HepG2 (cell line): ENCODE results near the gene AP5Z1. TPM values are rescaled to one million over a fixed set of nuclear protein-coding genes. Genes with fewer than 3 reads are reported as not detected.

ENCODE experiments used
- ATAC-seq: fragments of 200-7000 bp; cut with Tn5 transposase; 3 replicates; pipeline ENCODE4 v1.9.1; 2020; ENCODE audit warnings: mild to moderate bottlenecking, moderate library complexity
- BruUV-seq: library from RNA; stranded (reverse); fragments of 400-500 nt; replicated peaks from 2 replicates; lab custom pipeline; 2021; lab: Mats Ljungman, UMichigan
- CTCF ChIA-PET: fragments of 300-600 bp; formaldehyde crosslinking; extraction: SDS; loops from one replicate; lab custom pipeline; 2021; ENCODE audit warnings: low total read pairs, inconsistent platforms, low intra/inter-chr PET ratio; lab: Yijun Ruan, JAX
- POLR2A ChIA-PET: fragments of 350-600 bp; sonication (Branson Sonifier 250); formaldehyde crosslinking; loops from one replicate; lab custom pipeline; 2020; ENCODE audit warnings: antibody characterized with exemption, inconsistent platforms; lab: Yijun Ruan, JAX
- DNase-seq: peaks from one replicate; pipeline ENCODE4 v3.0.0-alpha.2; 2015; ENCODE audit warnings: low spot score
- FAIRE-seq: peaks from 3 replicates; lab custom pipeline; 2011; peaks lifted over from hg19 to GRCh38; lab: Jason Lieb, UNC
- H2AFZ ChIP-seq: one replicate; pipeline ENCODE4 v1.6.1; 2011; ENCODE audit warnings: low read length, inconsistent platforms
- H3K27ac ChIP-seq: fragments of 300-600 bp; 3 replicates; pipeline ENCODE4 v1.8.0; 2011; ENCODE audit warnings: mixed run types, mild to moderate bottlenecking, mixed read lengths, low read length, inconsistent platforms; ENCODE audit not compliant: insufficient read depth; ENCODE audit errors: extremely low read length
- H3K27me3 ChIP-seq, 2 experiments: fragments of 200-600 bp in 1 of 2; 2 replicates in 1 of 2; 3 replicates in 1 of 2; pipeline versions ENCODE4 v1.6.0 to v1.8.0; 2011; ENCODE audit warnings: low read length in 2 of 2, mild to moderate bottlenecking in 2 of 2, moderate library complexity in 2 of 2, inconsistent platforms in 1 of 2; ENCODE audit not compliant: insufficient read depth in 2 of 2, control insufficient read depth in 1 of 2
- H3K36me3 ChIP-seq, 2 experiments: fragments of 200-600 bp in 1 of 2; replicated peaks in 1 of 2; 2 replicates in 1 of 2; 3 replicates in 1 of 2; pipeline versions ENCODE4 v1.5.1 to v1.8.0; 2011; ENCODE audit warnings: low read length in 2 of 2, inconsistent platforms in 1 of 2; ENCODE audit not compliant: insufficient read depth in 2 of 2, control insufficient read depth in 1 of 2
- H3K4me1 ChIP-seq: 2 replicates; pipeline ENCODE4 v1.5.1; 2012; ENCODE audit warnings: low read length, inconsistent platforms; ENCODE audit not compliant: insufficient read depth
- H3K4me2 ChIP-seq: 2 replicates; pipeline ENCODE4 v1.6.0; 2011; ENCODE audit warnings: low read depth, low read length, inconsistent platforms
- H3K4me3 ChIP-seq, 3 experiments: fragments of 200-600 bp in 1 of 3; sonication (generic), shearing (Covaris generic) in 1 of 3; replicated peaks in 1 of 3; 2 replicates each; pipeline ENCODE4 v1.5.1; 2011 to 2016; ENCODE audit warnings: low read length in 3 of 3, inconsistent platforms in 2 of 3, low read depth in 2 of 3, mild to moderate bottlenecking in 2 of 3, control low read depth in 1 of 3, mixed read lengths in 1 of 3; ENCODE audit not compliant: insufficient read depth in 1 of 3
- H3K79me2 ChIP-seq: one replicate; pipeline ENCODE4 v1.6.1; 2011; ENCODE audit warnings: low read length, inconsistent platforms; ENCODE audit not compliant: insufficient read depth
- H3K9ac ChIP-seq: 2 replicates; pipeline ENCODE4 v1.6.0; 2011; ENCODE audit warnings: mild to moderate bottlenecking, low read depth, low read length, inconsistent platforms; ENCODE audit not compliant: insufficient read depth
- H3K9me3 ChIP-seq: 2 replicates; pipeline ENCODE4 v1.5.1; 2012; ENCODE audit warnings: mild to moderate bottlenecking, low read length
- H4K20me1 ChIP-seq: 2 replicates; pipeline ENCODE4 v1.6.0; 2011; ENCODE audit warnings: inconsistent platforms, mild to moderate bottlenecking, low read length, moderate library complexity; ENCODE audit not compliant: insufficient read depth
- ELF3 ChIP-seq: IDR thresholded peaks from 2 replicates; pipeline ENCODE4 v1.6.1; 2016; ENCODE audit warnings: missing genetic modification reagents, missing compliant biosample characterization
- JDP2 ChIP-seq: sonication (generic); formaldehyde crosslinking; IDR thresholded peaks from 2 replicates; pipeline ENCODE4 v1.8.1; 2022; ENCODE audit warnings: missing genetic modification reagents, borderline replicate concordance
- MEF2D ChIP-seq: sonication (generic); formaldehyde crosslinking; IDR thresholded peaks from 2 replicates; pipeline ENCODE4 v1.5.1; 2020; ENCODE audit warnings: mild to moderate bottlenecking, missing genetic modification reagents
- ONECUT2 ChIP-seq: sonication (generic); formaldehyde crosslinking; IDR thresholded peaks from 2 replicates; pipeline ENCODE4 v1.4.0; 2020; ENCODE audit warnings: missing genetic modification reagents
- ZBTB7B ChIP-seq: sonication (generic); formaldehyde crosslinking; IDR thresholded peaks from 2 replicates; pipeline ENCODE4 v1.4.0; 2020; ENCODE audit warnings: missing genetic modification reagents
- ZNF546 ChIP-seq: sonication (generic); formaldehyde crosslinking; conservative IDR thresholded peaks from 2 replicates; pipeline ENCODE4 v1.8.1; 2023; ENCODE audit warnings: mild to moderate bottlenecking, missing genetic modification reagents
- ZNF619 ChIP-seq: sonication (generic); formaldehyde crosslinking; IDR thresholded peaks from 2 replicates; pipeline ENCODE4 v1.4.0; 2020; ENCODE audit warnings: mild to moderate bottlenecking, missing genetic modification reagents
- ZNF709 ChIP-seq: sonication (generic); formaldehyde crosslinking; IDR thresholded peaks from 2 replicates; pipeline ENCODE4 v1.5.0; 2020; ENCODE audit warnings: mild to moderate bottlenecking, missing genetic modification reagents
- ZNF772 ChIP-seq: sonication (generic); formaldehyde crosslinking; IDR thresholded peaks from 2 replicates; pipeline ENCODE4 v1.5.0; 2020; ENCODE audit warnings: mild to moderate bottlenecking, missing genetic modification reagents
- ZSCAN30 ChIP-seq: sonication (generic); formaldehyde crosslinking; IDR thresholded peaks from 2 replicates; pipeline ENCODE4 v1.5.0; 2020; ENCODE audit warnings: mild to moderate bottlenecking, missing genetic modification reagents
- WGBS: methylation state at CpG from one replicate; pipeline ENCODE4 v1.1.6; 2017; ENCODE audit warnings: low lambda C conversion rate; 5-methylcytosine and 5-hydroxymethylcytosine counted together
- in situ Hi-C: cut with HindIII; loops from 2 replicates; pipeline ENCODE4 v1.10.0; 2017; ENCODE audit warnings: low pct_unique_long_range_greater_than_20kb; ENCODE audit not compliant: extremely low pct_ligation_motif_present
- intact Hi-C: fragments of 100-400 bp; cut with micrococcal nuclease; formaldehyde crosslinking; loops from one replicate; pipeline ENCODE4 v1.10.0; 2022; ENCODE audit not compliant: unreplicated experiment
- polyA plus RNA-seq, 8 experiments: library from polyadenylated mRNA; depleted of rRNA in 3 of 8; stranded (reverse) in 7 of 8; unstranded in 1 of 8; fragments of >200 nt; fragmentation: Illumina TruSeq in 4 of 8; extraction: Trizol in 4 of 8; gene quantifications; 2 replicates each; pipeline versions ENCODE4 v1.2.1 to v1.2.3, GENCODE V29; 2011 to 2016; ENCODE audit warnings: low read depth in 4 of 8, missing spikeins in 1 of 8, mixed read lengths in 1 of 8; ENCODE audit not compliant: insufficient read depth in 1 of 8
- total RNA-seq, 5 experiments: library from RNA; depleted of rRNA; stranded (reverse); fragments of >200 nt; fragmentation: Illumina TruSeq; extraction: Trizol; gene quantifications; 2 replicates each; pipeline ENCODE4 v1.2.3, GENCODE V29; 2016; ENCODE audit warnings: low read depth in 1 of 5
- TF ChIP-seq, protein P1 (sequence below): sonication (generic); formaldehyde crosslinking; IDR thresholded peaks from 2 replicates; pipeline ENCODE4 v1.5.1; 2020; ENCODE audit warnings: missing genetic modification reagents, mild to moderate bottlenecking, borderline replicate concordance

The AP5Z1 gene
- total and polyA plus RNA-seq, 2 of the 13 experiments (the other 11 are each of a cell fraction or from before 2014, with no cell fraction given): 9.3 to 15.1 TPM

DNA sequence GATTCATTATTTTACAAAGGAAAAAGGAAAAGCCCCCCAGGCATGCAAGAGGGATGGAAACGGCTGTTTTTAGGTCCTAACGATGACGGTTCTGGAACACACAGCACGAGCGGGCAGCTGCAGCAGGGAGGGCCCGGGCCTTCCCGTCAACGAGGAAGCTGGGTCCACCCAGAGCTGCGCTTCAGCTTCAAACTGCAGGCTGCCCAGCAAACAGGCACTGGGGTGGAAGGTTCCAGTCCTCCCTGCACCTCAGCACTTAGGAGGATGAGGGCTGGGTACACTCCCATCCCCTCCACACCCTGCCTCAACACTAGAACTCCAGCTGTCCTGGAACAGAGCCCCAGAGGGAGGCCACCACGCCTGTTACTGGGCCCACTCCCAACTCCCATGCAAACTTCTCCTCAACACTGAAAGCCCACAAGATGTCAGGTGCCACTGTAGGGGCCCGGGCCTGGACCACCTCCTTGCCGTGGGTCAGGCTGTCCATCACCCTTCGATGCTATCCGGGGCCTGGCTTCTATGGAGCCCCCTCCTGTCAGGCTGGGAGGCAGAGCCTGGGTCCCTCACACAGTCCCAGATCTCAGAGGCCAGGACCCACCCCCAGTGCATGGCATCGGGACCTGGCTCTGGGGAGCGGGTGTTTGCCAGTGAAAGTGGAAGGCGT lies 53.4 kb downstream of the AP5Z1 start:
- Histone ChIP-seq H3K9ac (no peak overlapping the region), H3K4me3 (no peak overlapping the region), H2AFZ (no peak overlapping the region), H3K27me3 (peaks cover 0 to 28% of the 10 kb centered on the region in 2 experiments; a peak in 4 of 5 replicates), H3K4me2 (no peak overlapping the region), H3K36me3 (no peaks in the 10 kb centered on the region), H3K79me2 (no peaks in the 10 kb centered on the region), H3K4me1 (no peaks in the 10 kb centered on the region), H3K9me3 (no peaks in the 10 kb centered on the region), H4K20me1 (no peaks in the 10 kb centered on the region), H3K27ac (no peak overlapping the region)
- intact Hi-C loops (no loop called here), in situ Hi-C loops (no loop called here)
- BruUV-seq: no TSS peak
- TF ChIP-seq, protein P1, sequence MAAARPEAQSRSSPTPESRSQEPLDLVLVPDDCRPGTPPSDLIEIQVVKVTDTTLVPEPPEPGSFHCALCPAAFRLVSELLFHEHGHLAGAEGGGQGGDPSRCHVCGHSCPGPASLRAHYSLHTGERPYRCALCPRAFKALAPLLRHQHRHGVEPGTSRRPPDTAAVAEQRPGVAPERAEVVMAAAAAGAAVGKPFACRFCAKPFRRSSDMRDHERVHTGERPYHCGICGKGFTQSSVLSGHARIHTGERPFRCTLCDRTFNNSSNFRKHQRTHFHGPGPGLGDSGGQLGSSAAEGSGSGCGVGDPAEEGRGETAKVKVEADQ (CRISPR knock-in tag): no peak
- TF ChIP-seq ZNF709 (CRISPR knock-in tag) (no peak), JDP2 (no peak), MEF2D (no peak), ONECUT2 (CRISPR knock-in tag) (no peak), ZBTB7B (CRISPR knock-in tag) (no peak), ZNF619 (no peak), ZSCAN30 (CRISPR knock-in tag) (no peak), ZNF772 (CRISPR knock-in tag) (no peak), ELF3 (CRISPR knock-in tag) (no peak), ZNF546 (CRISPR knock-in tag) (no peak)
- CTCF ChIA-PET: interaction anchor here (0.6 to 3.5 kb wide), 4 partner anchors 54 to 346 kb away, joined by 3 to 47 read pairs (median 22); partner anchors contain the start of gene RADIL
- DNase-seq: no peak
- ATAC-seq: no peak
- POLR2A ChIA-PET: no interaction called here
- 36% methylated on average over 6 of the region's 17 CpGs for WGBS
- FAIRE-seq: no peak
